GM12878 (cell line): ENCODE measurements around the gene LRRC40. TPM values are rescaled to one million over a fixed set of nuclear protein-coding genes. Genes with fewer than 3 reads are reported as not detected.

ENCODE experiments used
- BCL3 ChIP-seq: IDR thresholded peaks from 2 replicates; pipeline ENCODE4 v1.6.1; 2011; ENCODE audit warnings: borderline replicate concordance, low read depth, mild to moderate bottlenecking, moderate library complexity, low read length; ENCODE audit not compliant: insufficient read depth, poor library complexity, severe bottlenecking
- CEBPB ChIP-seq, 2 experiments: fragments of 150-350 bp in 1 of 2; IDR thresholded peaks; 2 replicates each; pipeline ENCODE4 v1.6.1; 2012 to 2014; ENCODE audit warnings: low read depth in 2 of 2, low read length in 2 of 2, borderline replicate concordance in 1 of 2, inconsistent platforms in 1 of 2
- CHD2 ChIP-seq: IDR thresholded peaks from 2 replicates; pipeline ENCODE4 v1.6.1; 2011; ENCODE audit warnings: low read depth, low read length, improper control_type of control experiment, borderline replicate concordance
- CREM ChIP-seq: IDR thresholded peaks from 2 replicates; pipeline ENCODE4 v1.6.1; 2014; ENCODE audit warnings: antibody characterized with exemption, low read depth
- GATAD2B ChIP-seq: fragments of 450-650 bp; conservative IDR thresholded peaks from 2 replicates; pipeline ENCODE4 v1.6.1; 2017; ENCODE audit warnings: low read depth, mild to moderate bottlenecking, moderate library complexity
- HSF1 ChIP-seq: fragments of 150-350 bp; IDR thresholded peaks from 2 replicates; pipeline ENCODE4 v1.6.1; 2014; ENCODE audit warnings: mild to moderate bottlenecking, low read depth, low read length
- IKZF2 ChIP-seq, 2 experiments: fragments of 450-650 bp; IDR thresholded peaks; 2 replicates each; pipeline ENCODE4 v1.6.1; 2017; ENCODE audit warnings: mild to moderate bottlenecking in 2 of 2, moderate library complexity in 2 of 2
- JUND ChIP-seq: IDR thresholded peaks from 2 replicates; pipeline ENCODE4 v1.6.1; 2012; ENCODE audit warnings: low read depth, mild to moderate bottlenecking, low read length, improper control_type of control experiment, moderate library complexity
- MEF2B ChIP-seq: fragments of 450-650 bp; IDR thresholded peaks from 2 replicates; pipeline ENCODE4 v1.6.1; 2018; ENCODE audit warnings: mild to moderate bottlenecking, moderate library complexity; ENCODE audit not compliant: partially characterized antibody, poor library complexity, severe bottlenecking
- MTA3 ChIP-seq: IDR thresholded peaks from 2 replicates; pipeline ENCODE4 v1.6.1; 2012; ENCODE audit warnings: low read length, inconsistent platforms, borderline replicate concordance
- MXI1 ChIP-seq: fragments of 150-350 bp; IDR thresholded peaks from 2 replicates; pipeline ENCODE4 v1.6.1; 2011; ENCODE audit warnings: low read depth, mild to moderate bottlenecking, inconsistent platforms, low read length, improper control_type of control experiment
- NRF1 ChIP-seq: conservative IDR thresholded peaks from 2 replicates; pipeline ENCODE4 v1.6.1; 2011; ENCODE audit warnings: mild to moderate bottlenecking, low read depth, low read length, improper control_type of control experiment
- PML ChIP-seq: IDR thresholded peaks from 2 replicates; pipeline ENCODE4 v1.6.1; 2012; ENCODE audit warnings: low read length, inconsistent platforms
- POLR2AphosphoS2 ChIP-seq: IDR thresholded peaks from 2 replicates; pipeline ENCODE4 v1.6.1; 2011; ENCODE audit warnings: low read depth, mild to moderate bottlenecking, low read length, improper control_type of control experiment, moderate library complexity
- POU2F2 ChIP-seq: IDR thresholded peaks from 3 replicates; pipeline ENCODE4 v1.6.1; 2011; ENCODE audit warnings: low read depth, mild to moderate bottlenecking, low read length, borderline replicate concordance
- RB1 ChIP-seq: fragments of 450-650 bp; formaldehyde crosslinking; IDR thresholded peaks from 2 replicates; pipeline ENCODE4 v1.6.1; 2017; ENCODE audit warnings: mild to moderate bottlenecking, borderline replicate concordance
- SRF ChIP-seq, 2 experiments: IDR thresholded peaks; 2 replicates each; pipeline ENCODE4 v1.6.1; 2011; ENCODE audit warnings: low read depth in 2 of 2, low read length in 2 of 2, mild to moderate bottlenecking in 1 of 2, moderate library complexity in 1 of 2
- STAT1 ChIP-seq: fragments of 450-650 bp; conservative IDR thresholded peaks from 2 replicates; pipeline ENCODE4 v1.6.1; 2014; ENCODE audit warnings: antibody characterized with exemption, mild to moderate bottlenecking
- TBL1XR1 ChIP-seq: IDR thresholded peaks from 2 replicates; pipeline ENCODE4 v1.6.1; 2012; ENCODE audit warnings: low read depth, low read length, improper control_type of control experiment
- ZBTB11 ChIP-seq: fragments of 450-650 bp; formaldehyde crosslinking; IDR thresholded peaks from 2 replicates; pipeline ENCODE4 v1.5.0; 2022; ENCODE audit warnings: mild to moderate bottlenecking, missing genetic modification characterization
- ZNF207 ChIP-seq: fragments of 450-650 bp; IDR thresholded peaks from 2 replicates; pipeline ENCODE4 v1.6.1; 2014; ENCODE audit warnings: antibody characterized with exemption, mild to moderate bottlenecking, borderline replicate concordance
- polyA plus RNA-seq, 11 experiments: library from polyadenylated mRNA; depleted of rRNA in 4 of 11; unstranded in 6 of 11; stranded (reverse) in 5 of 11; fragments of >200 nt; fragmentation: Nextera tagmentation in 4 of 11; fragmentation: Illumina TruSeq in 1 of 11; extraction: Ambion mirVana in 4 of 11; extraction: Trizol in 1 of 11; gene quantifications; 1 replicate in 1 of 11; 2 replicates in 10 of 11; pipeline versions ENCODE4 v1.2.1 to v1.2.3, GENCODE V29; 2011 to 2016; ENCODE audit warnings: inconsistent platforms in 2 of 11, missing spikeins in 2 of 11, low read depth in 1 of 11
- total RNA-seq, 4 experiments: library from RNA; depleted of rRNA in 3 of 4; stranded (reverse); fragments of >200 nt in 3 of 4; fragmentation: Illumina TruSeq in 1 of 4; extraction: Trizol in 1 of 4; gene quantifications; 2 replicates each; pipeline versions ENCODE4 v1.2.1 to v1.2.3, GENCODE V29; 2013 to 2021
- TF ChIP-seq, protein P1 (sequence below): IDR thresholded peaks from 2 replicates; pipeline ENCODE4 v1.6.1; 2012; ENCODE audit warnings: low read depth, low read length, improper control_type of control experiment

LRRC40 gene
- total and polyA plus RNA-seq, 10 of the 15 experiments (the other 5 are each of a cell fraction or from before 2014, with no cell fraction given): 19.5 to 44.3 (median 30.9) TPM

GRCh38 chr1:70205434-70206118 is at the start of gene LRRC40 (continued):
- TF ChIP-seq GATAD2B (no peak; the same call in 1 of the 2 replicates), MXI1 (peak; percentile 93), MTA3 (no peak), CEBPB (IDR thresholded peaks at IDR 0.05; ENCODE audit: borderline replicate concordance in 1 of 2, low read depth in 2 of 2, low read length in 2 of 2) (peak in 1 of 2 experiments; percentile 19; a peak in 1 of 4 replicates), CREM (peak; percentile 100), MEF2B (peak; percentile 22), ZNF207 (peak; percentile 94; the same call in 1 of the 2 replicates), STAT1 (peak; percentile 91; the same call in 1 of the 2 replicates), HSF1 (no peak), ZBTB11 (CRISPR knock-in tag) (no peak), NRF1 (peak; percentile 30; the same call in 1 of the 2 replicates), TBL1XR1 (no peak), BCL3 (no peak), JUND (no peak), POU2F2 (no peak; the same call in 2 of the 3 replicates), IKZF2 (IDR thresholded peaks at IDR 0.05) (peak in 1 of 2 experiments; percentile 31; a peak in 1 of 4 replicates), RB1 (0 out of 2 replicates have a peak, but pooled peaks have one; percentile 88), POLR2AphosphoS2 (no peak), PML (peak; percentile 80), SRF (IDR thresholded peaks at IDR 0.05; ENCODE audit: low read depth in 2 of 2, low read length in 2 of 2) (peak in 1 of 2 experiments; percentile 79; a peak in 2 of 4 replicates), CHD2 (peak; percentile 69; the same call in 1 of the 2 replicates)
- TF ChIP-seq, protein P1, sequence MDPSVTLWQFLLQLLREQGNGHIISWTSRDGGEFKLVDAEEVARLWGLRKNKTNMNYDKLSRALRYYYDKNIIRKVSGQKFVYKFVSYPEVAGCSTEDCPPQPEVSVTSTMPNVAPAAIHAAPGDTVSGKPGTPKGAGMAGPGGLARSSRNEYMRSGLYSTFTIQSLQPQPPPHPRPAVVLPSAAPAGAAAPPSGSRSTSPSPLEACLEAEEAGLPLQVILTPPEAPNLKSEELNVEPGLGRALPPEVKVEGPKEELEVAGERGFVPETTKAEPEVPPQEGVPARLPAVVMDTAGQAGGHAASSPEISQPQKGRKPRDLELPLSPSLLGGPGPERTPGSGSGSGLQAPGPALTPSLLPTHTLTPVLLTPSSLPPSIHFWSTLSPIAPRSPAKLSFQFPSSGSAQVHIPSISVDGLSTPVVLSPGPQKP: 0 out of 2 replicates have a peak, but pooled peaks have one; percentile 48
